ENCODE data around the gene WDTC1. TPM values are rescaled to one million over a fixed set of nuclear protein-coding genes. Genes with fewer than 3 reads are reported as not detected.

WDTC1 gene
- total RNA-seq, 6 experiments from 2014 or later = 17.6 to 22.7 (median 19.8) TPM

- intact Hi-C loops (cut with DNase I) = no loop called here
- Histone ChIP-seq H3K27me3 (no peaks in the 10 kb centered on the region), H3K36me3 (no peaks in the 10 kb centered on the region), H3K9me3 (no peaks in the 10 kb centered on the region), H3K4me1 (peaks cover 0 to 8% (median 0%) of the 10 kb centered on the region in 4 donors), H3K4me3 (peak overlapping the region; percentile 2 to 32 (median 31)), H3K27ac (no peak overlapping the region)
- TF ChIP-seq POLR2A (IDR thresholded peaks at IDR 0.05) = no peak
- TF ChIP-seq, protein P1, sequence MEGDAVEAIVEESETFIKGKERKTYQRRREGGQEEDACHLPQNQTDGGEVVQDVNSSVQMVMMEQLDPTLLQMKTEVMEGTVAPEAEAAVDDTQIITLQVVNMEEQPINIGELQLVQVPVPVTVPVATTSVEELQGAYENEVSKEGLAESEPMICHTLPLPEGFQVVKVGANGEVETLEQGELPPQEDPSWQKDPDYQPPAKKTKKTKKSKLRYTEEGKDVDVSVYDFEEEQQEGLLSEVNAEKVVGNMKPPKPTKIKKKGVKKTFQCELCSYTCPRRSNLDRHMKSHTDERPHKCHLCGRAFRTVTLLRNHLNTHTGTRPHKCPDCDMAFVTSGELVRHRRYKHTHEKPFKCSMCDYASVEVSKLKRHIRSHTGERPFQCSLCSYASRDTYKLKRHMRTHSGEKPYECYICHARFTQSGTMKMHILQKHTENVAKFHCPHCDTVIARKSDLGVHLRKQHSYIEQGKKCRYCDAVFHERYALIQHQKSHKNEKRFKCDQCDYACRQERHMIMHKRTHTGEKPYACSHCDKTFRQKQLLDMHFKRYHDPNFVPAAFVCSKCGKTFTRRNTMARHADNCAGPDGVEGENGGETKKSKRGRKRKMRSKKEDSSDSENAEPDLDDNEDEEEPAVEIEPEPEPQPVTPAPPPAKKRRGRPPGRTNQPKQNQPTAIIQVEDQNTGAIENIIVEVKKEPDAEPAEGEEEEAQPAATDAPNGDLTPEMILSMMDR (IDR thresholded peaks at IDR 0.05) = no peak
- DNase-seq (peak in 1 of 3 donors; percentile 68), ATAC-seq (peak; percentile 67 to 75 (median 73))
- WGBS (ENCODE audit: insufficient coverage, low coverage, low lambda C conversion rate, missing lambda C conversion rate) = 33% methylated on average over 23 of the region's 84 CpGs
These were observed 115.6 kb downstream of the WDTC1 start for GRCh38 chr1:27349784-27350662.

DNA sequence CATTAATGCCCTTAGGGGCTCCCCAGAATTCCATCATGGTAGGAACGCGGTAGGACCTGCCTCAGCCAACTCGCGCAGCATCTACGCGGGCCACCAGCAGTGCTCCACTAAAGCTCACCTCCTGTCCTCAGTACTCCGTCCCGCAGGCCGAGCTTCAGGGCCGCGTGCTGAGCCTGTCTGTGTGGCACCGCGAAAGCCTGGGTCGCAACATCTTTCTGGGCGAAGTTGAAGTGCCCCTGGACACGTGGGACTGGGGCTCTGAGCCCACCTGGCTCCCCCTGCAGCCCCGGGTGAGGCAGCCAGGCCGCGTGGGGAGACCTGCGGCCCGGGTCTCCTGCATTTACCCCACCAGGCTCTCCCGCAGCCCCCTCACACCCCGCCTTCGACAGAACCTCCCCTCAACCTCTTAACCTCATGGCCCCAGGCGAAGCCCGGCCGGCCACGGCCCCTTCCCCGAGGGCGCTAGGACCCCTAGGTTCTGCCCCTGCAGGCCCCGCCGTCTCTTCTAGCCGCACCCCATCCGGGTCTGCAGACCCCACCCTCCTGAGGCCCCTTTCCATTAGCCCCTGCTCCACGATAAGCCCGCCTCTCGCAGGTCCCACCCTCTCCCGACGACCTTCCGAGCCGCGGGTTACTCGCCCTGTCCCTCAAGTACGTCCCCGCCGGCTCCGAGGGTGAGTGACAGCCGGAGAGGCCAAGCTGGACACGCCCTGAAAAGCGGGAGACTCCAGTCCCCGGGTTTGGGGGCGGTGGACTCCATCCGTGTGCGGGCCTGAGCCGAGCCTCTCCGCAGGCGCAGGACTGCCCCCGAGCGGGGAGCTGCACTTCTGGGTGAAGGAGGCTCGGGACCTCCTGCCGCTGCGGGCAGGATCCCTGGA lies 116.5 kb downstream of the WDTC1 start:
- no peak for DNase-seq
- no peaks in the 10 kb centered on the region for H3K9me3 ChIP-seq
- intact Hi-C loops (cut with DNase I) = no loop called here
- WGBS (ENCODE audit: insufficient coverage, low coverage, low lambda C conversion rate, missing lambda C conversion rate) = 3% methylated on average over 18 of the region's 62 CpGs
- H3K27ac ChIP-seq = no peak overlapping the region
- ATAC-seq = peak; percentile 16 to 34 (median 32)
- H3K4me1 ChIP-seq = peaks cover 0 to 8% (median 0%) of the 10 kb centered on the region in 4 donors
- TF ChIP-seq, protein P1 (IDR thresholded peaks at IDR 0.05) = no peak
- no peaks in the 10 kb centered on the region for H3K27me3 ChIP-seq
- peak overlapping the region in 1 of 3 donors; percentile 14 for H3K4me3 ChIP-seq
- no peaks in the 10 kb centered on the region for H3K36me3 ChIP-seq

GRCh38 chr1:27351541-27352107 lies 117.2 kb downstream of the WDTC1 start:
- ATAC-seq (peak in 3 of 4 donors; percentile 30 to 48 (median 44)), DNase-seq (no peak)
- Histone ChIP-seq H3K27ac (no peak overlapping the region), H3K4me3 (peak overlapping the region in 1 of 3 donors; percentile 14), H3K4me1 (peaks cover 0 to 8% (median 0%) of the 10 kb centered on the region in 4 donors), H3K9me3 (no peaks in the 10 kb centered on the region), H3K36me3 (no peaks in the 10 kb centered on the region), H3K27me3 (no peaks in the 10 kb centered on the region)
- 20% methylated on average over 1 of the region's 8 CpGs for WGBS (ENCODE audit: insufficient coverage, low coverage, low lambda C conversion rate, missing lambda C conversion rate)
- TF ChIP-seq, protein P1 (IDR thresholded peaks at IDR 0.05) = no peak
- intact Hi-C loops (cut with DNase I) = no loop called here

DNA sequence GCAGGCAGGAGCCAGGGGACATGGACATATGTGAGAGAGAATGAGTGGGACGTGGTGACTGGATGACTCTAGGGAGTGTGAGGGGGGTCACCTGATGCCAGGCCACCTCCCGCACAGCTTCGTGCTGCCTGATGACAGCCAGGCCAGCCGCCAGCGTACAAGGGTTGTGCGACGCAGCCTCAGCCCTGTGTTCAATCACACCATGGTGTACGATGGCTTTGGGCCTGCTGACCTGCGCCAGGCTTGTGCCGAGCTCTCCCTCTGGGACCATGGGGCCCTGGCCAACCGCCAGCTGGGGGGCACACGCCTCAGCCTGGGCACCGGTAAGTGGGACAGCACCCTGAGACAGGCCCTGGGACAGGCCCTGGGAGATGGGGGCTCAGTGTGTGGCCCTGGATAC lies 118.7 kb downstream of the WDTC1 start:
- Histone ChIP-seq H3K27me3 (no peaks in the 10 kb centered on the region), H3K27ac (no peak overlapping the region), H3K9me3 (no peaks in the 10 kb centered on the region), H3K4me1 (peaks cover 0 to 12% (median 4%) of the 10 kb centered on the region in 4 donors), H3K4me3 (no peak overlapping the region), H3K36me3 (no peaks in the 10 kb centered on the region)
- 80% methylated on average over 1 of the region's 13 CpGs for WGBS (ENCODE audit: insufficient coverage, low coverage, low lambda C conversion rate, missing lambda C conversion rate)
- no peak for ATAC-seq
- DNase-seq = no peak
- intact Hi-C loops (cut with DNase I) = no loop called here
- TF ChIP-seq, protein P1 (IDR thresholded peaks at IDR 0.05) = no peak
- TF ChIP-seq POLR2A (IDR thresholded peaks at IDR 0.05) = no peak

All from right lobe of liver (tissue), 6 donors.